ENCODE measurements around the gene ANGPTL2. TPM values are rescaled to one million over a fixed set of nuclear protein-coding genes. Genes with fewer than 3 reads are reported as not detected.

ANGPTL2 gene
- total RNA-seq, 1 experiment from 2014 or later, result 5.1 TPM

GRCh38 chr9:127137640-127138360, 15.4 kb upstream of the ANGPTL2 start:
- Mint-ChIP-seq H3K9me3 (no peaks in the 10 kb centered on the region), H3K36me3 (ENCODE audit: insufficient read depth in 1 of 3, low read depth in 3 of 3) (no peaks in the 10 kb centered on the region), H3K27me3 (ENCODE audit: low read depth) (no peaks in the 10 kb centered on the region), H3K27ac (no peak overlapping the region), H3K4me3 (no peak overlapping the region), H3K4me1 (peaks cover 26 to 39% of the 10 kb centered on the region in 2 experiments)
- Histone ChIP-seq H3K23me2 (ENCODE audit: insufficient read length, low read depth, low read length, poor library complexity, severe bottlenecking) (no peaks in the 10 kb centered on the region), H2BK5ac (ENCODE audit: insufficient read length, low read length) (no peak overlapping the region), H3K9me3 (ENCODE audit: control insufficient read depth, low read depth, low read length) (no peaks in the 10 kb centered on the region), H2BK15ac (ENCODE audit: low read depth, low read length) (no peak overlapping the region), H2BK20ac (ENCODE audit: low read depth, low read length, poor library complexity, severe bottlenecking) (no peak overlapping the region), H3K18ac (ENCODE audit: insufficient read length, low read depth, low read length) (no peak overlapping the region), H3K23ac (ENCODE audit: insufficient read length, low read depth, low read length) (no peak overlapping the region), H2AFZ (ENCODE audit: low read length) (no peak overlapping the region), H2BK12ac (ENCODE audit: insufficient read length, low read depth, low read length) (no peak overlapping the region), H4K91ac (ENCODE audit: insufficient read length, low read depth, low read length) (no peak overlapping the region), H3K79me1 (ENCODE audit: insufficient read depth, low read depth, low read length, poor library complexity, severe bottlenecking) (no peaks in the 10 kb centered on the region), H3K56ac (ENCODE audit: insufficient read length, low read depth, low read length) (no peak overlapping the region), H3K27ac (ENCODE audit: insufficient read length, low read depth, low read length) (no peak overlapping the region), H3K9ac (ENCODE audit: extremely low read depth, insufficient read length, low read length) (no peak overlapping the region), H4K8ac (replicated peaks; ENCODE audit: insufficient read length, low read depth, low read length) (no peak overlapping the region), H3K4me1 (ENCODE audit: insufficient read depth, low read length) (peaks cover 2% of the 10 kb centered on the region; the same call in 1 of the 2 replicates), H4K20me1 (ENCODE audit: control insufficient read depth, insufficient read depth, insufficient read length) (no peaks in the 10 kb centered on the region), H3K27me3 (ENCODE audit: insufficient read depth, low read length) (no peaks in the 10 kb centered on the region), H2AK5ac (ENCODE audit: insufficient read length, low read length) (no peak overlapping the region), H3K4me2 (ENCODE audit: insufficient read depth, insufficient read length, low read length) (no peak overlapping the region), H3K4ac (ENCODE audit: low read depth, low read length) (no peak overlapping the region), H4K5ac (ENCODE audit: insufficient read length, low read depth, low read length) (no peak overlapping the region), H2BK120ac (ENCODE audit: low read depth, low read length, poor library complexity, severe bottlenecking) (no peak overlapping the region), H3T11ph (ENCODE audit: low read length) (no peak overlapping the region), H3K79me2 (ENCODE audit: insufficient read depth, low read length) (no peaks in the 10 kb centered on the region), H3K14ac (ENCODE audit: insufficient read depth, low read length) (no peak overlapping the region)
- TF ChIP-seq CTCF (conservative IDR thresholded peaks at IDR 0.05), result no peak
- whole genome bisulfite sequencing (ENCODE audit: extremely low coverage, insufficient read length, low lambda C conversion rate), result no CpG with 5 or more reads among the region's 11 CpGs
- DNase-seq, result peak; percentile 16
